HG03575 (cell line): ENCODE measurements around the gene GNS.

ENCODE experiments used
- ATAC-seq: cut with Tn5 transposase; IDR thresholded peaks from one replicate; pipeline ENCODE4 v1.9.1; 2021; ENCODE audit not compliant: unreplicated experiment, insufficient number of reproducible peaks, low FRiP score; ENCODE audit errors: extremely low read depth

Gene GNS

DNA sequence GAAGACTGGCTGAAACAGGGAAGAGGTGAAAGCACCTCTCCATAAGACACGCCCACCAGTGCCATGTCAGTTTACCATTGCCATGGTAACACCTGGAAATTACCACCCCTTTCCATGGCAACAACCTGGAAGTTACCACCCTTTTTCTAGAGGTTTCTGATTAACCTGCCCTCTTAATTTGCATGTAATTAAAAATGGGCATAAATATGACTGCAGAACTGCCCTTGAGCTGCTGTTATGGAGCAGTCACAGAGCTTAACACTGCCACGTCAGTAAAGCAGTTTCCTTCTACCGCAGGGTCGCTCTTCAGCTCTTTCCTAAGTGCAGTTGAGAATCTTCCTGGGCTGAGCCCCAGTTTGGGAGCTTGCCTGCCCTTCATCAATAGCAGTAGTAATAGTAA, 93.7 kb downstream of the GNS start:
- no peak for ATAC-seq
